Skin epidermis (tissue), 12 donors: ENCODE measurements around the gene BRI3BP.
"Not testable (repeated sequence)": the region's sequence is repeated elsewhere in the genome, so short reads cannot be mapped to it uniquely, and the experiment has no call there.

Source experiments
- H3K27ac ChIP-seq, 21 experiments: fragments of 200-600 bp; sonication (generic) in 11 of 21; one replicate each; pipeline ENCODE4 v1.5.0; 2020; ENCODE audit warnings: mild to moderate bottlenecking in 3 of 21, inconsistent platforms in 2 of 21, moderate library complexity in 2 of 21
- H3K4me3 ChIP-seq, 7 experiments: fragments of 200-600 bp; sonication (generic) in 2 of 7; one replicate each; pipeline ENCODE4 v1.5.0; 2020; ENCODE audit warnings: inconsistent platforms in 2 of 7, mild to moderate bottlenecking in 2 of 7, moderate library complexity in 1 of 7

Gene BRI3BP

DNA sequence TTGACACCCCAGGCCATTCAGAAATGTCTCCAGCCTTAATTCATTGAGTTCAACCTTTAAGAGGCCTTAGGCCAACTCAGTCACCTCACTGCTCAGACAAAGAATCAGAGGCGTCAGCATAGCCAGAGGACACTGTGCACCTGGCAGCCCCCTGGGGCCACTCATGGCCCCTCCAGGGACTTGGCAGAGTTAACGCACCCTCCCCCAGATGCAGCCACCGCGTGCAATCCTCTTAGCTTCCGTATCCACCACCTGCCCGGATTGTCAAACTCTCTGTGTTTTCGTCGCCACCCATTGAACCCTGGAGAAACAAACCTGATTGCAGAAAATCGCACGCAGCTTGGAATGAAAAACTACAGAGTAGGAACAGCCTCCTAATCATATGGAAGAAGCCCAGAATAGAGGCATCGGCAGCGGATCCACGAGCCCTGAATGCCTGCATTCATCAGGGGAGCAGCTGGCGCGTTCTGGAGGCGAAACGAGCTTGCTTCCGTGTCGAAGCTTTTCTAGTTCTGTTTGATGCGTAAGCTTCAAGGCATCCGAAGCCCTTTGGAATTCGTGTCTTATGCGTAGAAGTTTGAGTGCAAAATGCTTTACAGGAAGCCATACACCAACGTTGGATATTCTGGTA, 22.4 kb downstream of the BRI3BP start:
- Histone ChIP-seq H3K27ac (no peak overlapping the region), H3K4me3 (no peak overlapping the region)

GRCh38 chr12:125017801-125018200, 24.4 kb downstream of the BRI3BP start:
- Histone ChIP-seq H3K4me3 (no peak overlapping the region), H3K27ac (no peak overlapping the region)

DNA sequence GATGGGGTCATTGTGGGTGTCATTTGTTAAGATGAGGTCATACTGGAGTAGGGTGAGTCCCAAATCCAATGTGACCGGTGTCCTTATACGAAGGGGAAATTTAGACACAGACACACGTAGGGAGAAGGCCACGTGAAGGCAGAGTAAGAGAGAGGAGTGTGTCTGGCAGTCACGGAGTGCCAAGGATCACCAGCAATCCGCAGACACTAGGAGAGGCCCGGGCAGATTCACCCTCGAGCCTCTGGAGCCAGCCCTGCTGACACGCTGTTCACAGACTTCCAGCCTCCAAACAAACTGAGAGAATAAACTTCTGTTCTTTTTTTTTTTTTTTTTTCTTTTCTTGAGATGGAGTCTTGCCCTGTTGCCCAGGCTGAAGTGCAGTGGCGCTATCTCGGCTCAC, 24.9 kb downstream of the BRI3BP start:
- no peak overlapping the region for H3K27ac ChIP-seq
- no peak overlapping the region for H3K4me3 ChIP-seq

DNA sequence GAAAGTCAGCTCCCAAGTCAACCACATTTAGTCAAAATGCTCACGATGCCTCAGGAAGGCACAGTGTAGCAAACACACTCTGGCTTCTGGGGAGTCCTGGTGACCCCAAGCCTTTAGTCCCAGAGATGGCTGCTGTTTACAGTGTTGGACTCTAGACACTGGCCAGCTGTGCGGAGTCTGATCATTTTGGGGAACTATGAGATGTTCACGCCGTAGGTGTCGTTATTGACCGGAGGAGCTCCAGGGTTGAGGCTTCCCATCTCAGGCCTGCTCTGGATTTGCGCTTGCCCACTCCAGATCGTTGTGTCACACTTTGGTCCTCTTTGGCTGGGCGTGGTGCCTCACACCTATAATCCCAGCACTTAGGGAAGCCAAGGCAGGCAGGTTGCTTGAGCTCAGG, 27.7 kb downstream of the BRI3BP start:
- Histone ChIP-seq H3K27ac (no peak overlapping the region), H3K4me3 (no peak overlapping the region)

GRCh38 chr12:125021771-125022170, 28.3 kb downstream of the BRI3BP start:
- Histone ChIP-seq H3K27ac (no peak overlapping the region), H3K4me3 (no peak overlapping the region)

DNA sequence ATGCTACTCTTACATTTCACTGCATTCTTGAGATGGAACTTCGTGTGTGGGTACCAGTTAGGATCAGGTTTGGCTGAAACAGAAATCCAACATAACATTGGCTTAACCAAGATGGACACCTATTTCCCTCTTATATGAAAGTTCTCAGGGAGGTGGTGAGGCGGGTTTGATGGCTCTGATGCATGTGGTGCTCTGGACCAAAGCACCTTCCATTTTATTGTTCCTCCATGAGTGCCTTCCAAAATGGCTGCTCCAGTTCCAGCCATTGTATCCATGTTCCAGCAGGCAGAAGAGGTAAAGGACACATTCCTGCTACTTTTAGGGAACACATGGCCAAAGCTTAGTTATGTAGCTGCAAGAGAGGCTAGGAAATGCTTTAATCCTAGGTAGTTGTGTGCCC, 29.6 kb downstream of the BRI3BP start:
- no peak overlapping the region for H3K4me3 ChIP-seq
- H3K27ac ChIP-seq, result no peak overlapping the region

DNA sequence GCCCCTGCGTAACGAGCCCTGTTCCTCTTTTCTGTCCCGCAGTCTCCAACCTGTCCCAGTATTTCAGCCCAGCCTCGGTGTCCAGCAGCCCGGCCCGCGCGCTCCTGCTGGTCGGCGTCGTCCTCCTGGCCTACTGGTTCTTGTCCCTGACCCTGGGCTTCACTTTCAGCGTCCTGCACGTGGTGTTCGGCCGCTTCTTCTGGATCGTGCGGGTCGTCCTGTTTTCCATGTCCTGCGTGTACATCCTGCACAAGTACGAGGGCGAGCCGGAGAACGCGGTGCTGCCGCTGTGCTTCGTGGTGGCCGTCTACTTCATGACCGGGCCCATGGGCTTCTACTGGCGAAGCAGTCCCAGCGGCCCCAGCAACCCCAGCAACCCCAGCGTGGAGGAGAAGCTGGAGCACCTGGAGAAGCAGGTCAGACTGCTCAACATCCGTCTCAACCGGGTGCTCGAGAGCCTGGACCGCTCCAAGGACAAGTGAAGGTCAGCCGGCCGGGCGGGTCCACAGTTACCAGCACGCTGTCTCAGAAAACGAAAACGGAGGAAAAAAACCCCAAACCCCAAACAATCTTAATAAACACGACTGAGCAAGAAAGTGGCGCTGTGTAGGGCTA, 31.6 kb downstream of the BRI3BP start:
- Histone ChIP-seq H3K27ac (no peak overlapping the region), H3K4me3 (no peak overlapping the region)

- H3K4me3 ChIP-seq, result no peak overlapping the region
- no peak overlapping the region for H3K27ac ChIP-seq
Measured at GRCh38 chr12:125025606-125026235, 32.3 kb downstream of the BRI3BP start.

- H3K27ac ChIP-seq, result no peak overlapping the region
- H3K4me3 ChIP-seq, result no peak overlapping the region
Measured at GRCh38 chr12:125028106-125028505, 34.7 kb downstream of the BRI3BP start.

GRCh38 chr12:125029761-125030358, 36.4 kb downstream of the BRI3BP start:
- H3K27ac ChIP-seq, result no peak overlapping the region
- no peak overlapping the region for H3K4me3 ChIP-seq

DNA sequence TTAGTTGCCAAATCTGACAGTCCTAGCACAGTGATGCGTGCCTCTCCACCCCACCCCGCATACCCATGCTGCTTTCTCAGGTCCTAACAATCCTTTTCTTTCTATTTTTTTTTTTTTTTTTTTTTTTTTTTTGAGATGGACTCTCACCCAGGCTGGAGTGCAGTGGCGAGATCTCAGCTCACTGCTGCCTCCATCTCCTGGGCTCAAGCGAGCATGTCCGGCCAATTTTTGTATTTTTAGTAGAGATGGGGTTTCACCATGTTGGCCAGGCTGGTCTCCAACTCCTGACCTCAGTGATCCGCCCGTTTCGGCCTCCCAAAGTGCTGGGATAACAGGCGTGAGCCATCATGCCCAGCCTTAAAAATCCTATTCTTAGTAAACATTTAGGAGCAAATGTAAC, 38.0 kb downstream of the BRI3BP start:
- H3K4me3 ChIP-seq, H3K27ac ChIP-seq: not testable (repeated sequence)

DNA sequence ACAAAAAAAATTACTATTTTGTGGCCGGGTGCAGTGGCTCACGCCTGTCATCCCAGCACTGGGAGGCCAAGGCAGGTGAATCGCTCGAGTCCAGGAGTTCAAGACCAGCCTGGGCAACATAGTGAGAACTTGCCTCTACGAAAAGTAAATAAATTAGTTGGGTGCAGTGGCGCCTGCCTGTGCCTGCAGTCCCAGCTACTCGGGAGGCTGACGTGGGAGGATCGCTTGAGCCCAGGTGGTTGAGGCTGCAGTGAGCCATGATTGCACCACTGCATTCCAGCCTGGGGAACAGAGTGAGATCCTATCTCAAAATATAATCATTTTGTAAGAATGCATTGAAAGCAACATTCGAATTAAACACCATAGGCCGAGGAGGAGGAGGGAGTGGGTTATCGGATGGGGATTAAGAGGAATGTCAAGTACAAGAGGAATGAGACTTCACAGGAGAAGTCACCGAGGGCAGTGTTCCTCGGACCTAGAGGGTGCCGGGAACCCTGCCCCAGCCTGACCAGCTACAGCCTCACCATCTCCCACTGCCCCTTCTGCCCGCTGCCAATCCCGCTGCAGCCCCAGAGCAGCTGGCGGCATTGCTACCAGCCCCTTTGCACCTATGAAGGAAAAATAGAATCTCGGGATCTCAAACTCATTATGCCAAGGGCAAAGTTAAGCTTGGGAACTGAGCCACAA, 39.2 kb downstream of the BRI3BP start:
- Histone ChIP-seq H3K4me3 (no peak overlapping the region), H3K27ac (no peak overlapping the region)

DNA sequence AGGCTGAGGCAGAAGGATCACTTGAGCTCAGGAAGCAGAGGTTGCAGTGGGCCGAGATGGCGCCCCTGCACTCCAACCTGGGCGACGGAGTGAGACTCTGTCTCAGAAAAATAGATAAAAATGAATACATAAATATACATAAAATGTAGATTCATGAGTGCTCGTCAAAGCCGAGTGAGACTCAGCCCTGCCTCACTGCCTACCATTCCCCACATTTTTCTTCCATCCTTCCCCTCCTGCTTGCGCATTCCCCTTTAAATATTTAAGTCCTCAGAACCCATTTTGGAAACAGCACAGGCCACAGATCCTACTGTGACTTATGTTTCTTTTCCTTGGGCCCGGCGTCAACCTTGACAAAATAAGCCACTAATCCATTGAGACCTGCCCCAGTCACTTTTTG, 39.8 kb downstream of the BRI3BP start:
- no peak overlapping the region for H3K4me3 ChIP-seq
- H3K27ac ChIP-seq, result no peak overlapping the region

GRCh38 chr12:125038976-125039625, 45.7 kb downstream of the BRI3BP start:
- Histone ChIP-seq H3K4me3 (no peak overlapping the region), H3K27ac (no peak overlapping the region)

GRCh38 chr12:125049093-125049458, 55.6 kb downstream of the BRI3BP start:
- Histone ChIP-seq H3K27ac (peak overlapping the region in 5 of 21 experiments; percentile 1 to 60 (median 41)), H3K4me3 (peak overlapping the region; percentile 27 to 51 (median 48))

DNA sequence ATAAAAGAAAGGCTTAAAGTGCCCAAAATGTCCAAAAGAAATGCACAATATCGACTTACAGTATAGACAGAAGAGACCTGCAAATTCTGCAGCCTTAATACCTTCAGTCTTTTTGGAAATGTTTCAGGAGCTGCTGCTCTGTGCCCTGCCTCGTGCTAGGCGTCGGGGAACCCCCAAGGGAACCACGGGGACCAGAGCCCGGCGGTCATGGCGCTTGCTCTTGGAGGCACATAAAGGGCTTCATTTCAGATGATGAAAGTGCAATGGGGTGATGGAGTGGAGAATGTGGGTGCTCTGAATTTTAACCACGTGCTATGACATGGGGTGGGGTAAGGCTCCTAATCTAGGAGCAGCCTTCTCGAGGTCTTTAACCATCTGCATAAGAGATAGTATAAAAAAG, 57.0 kb downstream of the BRI3BP start:
- peak overlapping the region in 2 of 7 experiments; percentile 37 to 48 for H3K4me3 ChIP-seq
- no peak overlapping the region for H3K27ac ChIP-seq

- H3K27ac ChIP-seq, result no peak overlapping the region
- no peak overlapping the region for H3K4me3 ChIP-seq
Measured at GRCh38 chr12:125050868-125051267, 57.4 kb downstream of the BRI3BP start.

- no peak overlapping the region for H3K27ac ChIP-seq
- no peak overlapping the region for H3K4me3 ChIP-seq
Measured at GRCh38 chr12:125053821-125054220, 60.4 kb downstream of the BRI3BP start.

- Histone ChIP-seq H3K27ac (no peak overlapping the region), H3K4me3 (no peak overlapping the region)
Measured at GRCh38 chr12:125055591-125055990, 62.1 kb downstream of the BRI3BP start.

GRCh38 chr12:125056306-125056705, 62.9 kb downstream of the BRI3BP start:
- no peak overlapping the region for H3K27ac ChIP-seq

More at GRCh38 chr12:125056306-125056705, 62.9 kb downstream of the BRI3BP start:
- H3K4me3 ChIP-seq, result no peak overlapping the region
